Calu3 (cell line): Measurements from ENCODE around the gene ITSN2. TPM values are rescaled to one million over a fixed set of nuclear protein-coding genes. Genes with fewer than 3 reads are reported as not detected.
"Not testable (repeated sequence)": the region's sequence is repeated elsewhere in the genome, so short reads cannot be mapped to it uniquely, and the experiment has no call there.

Experiments
- BruUV-seq: library from RNA; stranded (reverse); fragments of 400-500 nt; replicated peaks from 2 replicates; lab custom pipeline; 2021; lab: Mats Ljungman, UMichigan
- CTCF ChIA-PET: fragments of 300-600 bp; sonication (Branson Sonifier 250); formaldehyde crosslinking; loops from one replicate; lab custom pipeline; 2022; ENCODE audit warnings: antibody characterized with exemption; lab: Charles Lee
- DNase-seq: peaks from one replicate; pipeline ENCODE4 v3.0.0; 2022
- H3K27ac Mint-ChIP-seq: one replicate; pipeline ENCODE4 v1.8.0; 2022; ENCODE audit warnings: mixed read lengths; ENCODE audit not compliant: unreplicated experiment
- H3K27me3 Mint-ChIP-seq: one replicate; pipeline ENCODE4 v1.8.0; 2022; ENCODE audit warnings: mixed read lengths; ENCODE audit not compliant: unreplicated experiment
- H3K36me3 Mint-ChIP-seq: one replicate; pipeline ENCODE4 v1.8.0; 2022; ENCODE audit warnings: mild to moderate bottlenecking, moderate library complexity, mixed read lengths; ENCODE audit not compliant: insufficient read depth, unreplicated experiment
- H3K4me1 Mint-ChIP-seq: one replicate; pipeline ENCODE4 v1.8.0; 2022; ENCODE audit warnings: mild to moderate bottlenecking, low read depth, mixed read lengths; ENCODE audit not compliant: unreplicated experiment
- H3K4me3 Mint-ChIP-seq: one replicate; pipeline ENCODE4 v1.8.0; 2022; ENCODE audit warnings: mild to moderate bottlenecking, low read depth, moderate library complexity, mixed read lengths; ENCODE audit not compliant: unreplicated experiment
- H3K9me3 Mint-ChIP-seq: one replicate; pipeline ENCODE4 v1.8.0; 2022; ENCODE audit warnings: low read depth, mixed read lengths; ENCODE audit not compliant: unreplicated experiment
- CTCF ChIP-seq: fragments of 200-600 bp; IDR thresholded peaks from one replicate; pipeline ENCODE4 v1.8.0; 2022; ENCODE audit warnings: antibody characterized with exemption; ENCODE audit not compliant: unreplicated experiment
- intact Hi-C: fragments of 100-400 bp; cut with micrococcal nuclease; formaldehyde crosslinking; loops from one replicate; pipeline ENCODE4 v1.10.0; 2022; ENCODE audit not compliant: unreplicated experiment
- total RNA-seq: library from RNA; stranded (reverse); gene quantifications from 2 replicates; pipeline ENCODE4 v1.2.3, GENCODE V29; 2022

The ITSN2 gene
- total RNA-seq, 1 experiment from 2014 or later: 45.4 TPM

GRCh38 chr2:24362253-24362652 lies 1.9 kb upstream of the ITSN2 start:
- no peak for TF ChIP-seq CTCF
- Mint-ChIP-seq H3K36me3 (peaks cover 34% of the 10 kb centered on the region), H3K9me3 (no peaks in the 10 kb centered on the region), H3K27ac (no peak overlapping the region), H3K27me3 (no peaks in the 10 kb centered on the region), H3K4me3 (no peak overlapping the region), H3K4me1 (peaks cover 32% of the 10 kb centered on the region)
- BruUV-seq: no TSS peak
- intact Hi-C loops: no loop called here
- no peak for DNase-seq
- CTCF ChIA-PET: no interaction called here

GRCh38 chr2:24360963-24361330 lies 611 bp upstream of the ITSN2 start:
- no peak for DNase-seq
- peak overlapping the region; percentile 85 for H3K27ac Mint-ChIP-seq
- no peaks in the 10 kb centered on the region for H3K9me3 Mint-ChIP-seq
- H3K4me3 Mint-ChIP-seq: peak overlapping the region; percentile 67
- intact Hi-C loops: no loop called here
- peaks cover 34% of the 10 kb centered on the region for H3K36me3 Mint-ChIP-seq
- peaks cover 27% of the 10 kb centered on the region for H3K4me1 Mint-ChIP-seq
- no peaks in the 10 kb centered on the region for H3K27me3 Mint-ChIP-seq
- CTCF ChIA-PET: interaction anchor here (1.0 to 2.1 kb wide), 3 partner anchors 10 to 32 kb away, joined by 3 to 7 read pairs (median 3); no protein-coding TSS in a partner anchor
- TSS peak; percentile 67 for BruUV-seq
- no peak for TF ChIP-seq CTCF

- CTCF ChIA-PET: interaction anchor here (2.1 kb wide), 1 partner anchor 8 kb away, joined by 7 read pairs; no protein-coding TSS in a partner anchor
- no peaks in the 10 kb centered on the region for H3K27me3 Mint-ChIP-seq
- peak; percentile 40 for DNase-seq
- H3K9me3 Mint-ChIP-seq: no peaks in the 10 kb centered on the region
- H3K4me1 Mint-ChIP-seq: peaks cover 21% of the 10 kb centered on the region
- H3K4me3 Mint-ChIP-seq: peak overlapping the region; percentile 67
- intact Hi-C loops: loop anchor here (2.0 kb wide), 1 partner anchor 15 kb away; no protein-coding TSS in a partner anchor
- H3K36me3 Mint-ChIP-seq: peaks cover 34% of the 10 kb centered on the region
- TF ChIP-seq CTCF: no peak
- BruUV-seq: TSS peak; percentile 56
- H3K27ac Mint-ChIP-seq: peak overlapping the region; percentile 25
Measured at GRCh38 chr2:24359129-24360049, 947 bp downstream of the ITSN2 start.

GRCh38 chr2:24357767-24358166 lies 2.6 kb downstream of the ITSN2 start:
- Mint-ChIP-seq H3K36me3 (peaks cover 34% of the 10 kb centered on the region), H3K4me1 (peaks cover 17% of the 10 kb centered on the region), H3K4me3 (peak overlapping the region; percentile 67)
- H3K27me3 Mint-ChIP-seq, H3K9me3 Mint-ChIP-seq, BruUV-seq, H3K27ac Mint-ChIP-seq, CTCF ChIA-PET, DNase-seq: not testable (repeated sequence)
- intact Hi-C loops: loop anchor here (2.0 kb wide), 1 partner anchor 13 kb away; no protein-coding TSS in a partner anchor

- H3K27me3 Mint-ChIP-seq, H3K9me3 Mint-ChIP-seq, DNase-seq, CTCF ChIA-PET, H3K4me3 Mint-ChIP-seq, BruUV-seq, H3K27ac Mint-ChIP-seq, intact Hi-C loops: not testable (repeated sequence)
- Mint-ChIP-seq H3K36me3 (peaks cover 28% of the 10 kb centered on the region), H3K4me1 (peaks cover 11% of the 10 kb centered on the region)
Measured at GRCh38 chr2:24357115-24357514, 3.2 kb downstream of the ITSN2 start.
